Colonic mucosa (tissue), 4 donors: ENCODE measurements around the gene ELAVL1. TPM values are rescaled to one million over a fixed set of nuclear protein-coding genes. Genes with fewer than 3 reads are reported as not detected.
"Not testable (repeated sequence)": the region's sequence is repeated elsewhere in the genome, so short reads cannot be mapped to it uniquely, and the experiment has no call there.

ENCODE experiments used
- DNase-seq: peaks from one replicate; pipeline ENCODE4 v3.0.0-alpha.2; 2020
- H3K27ac ChIP-seq: fragments of 200-600 bp; one replicate; pipeline ENCODE4 v1.8.0; 2021
- H3K27me3 ChIP-seq: fragments of 200-600 bp; one replicate; pipeline ENCODE4 v1.8.0; 2021
- H3K36me3 ChIP-seq: fragments of 200-600 bp; one replicate; pipeline ENCODE4 v1.8.0; 2021
- H3K4me1 ChIP-seq: fragments of 200-600 bp; one replicate; pipeline ENCODE4 v1.8.0; 2021; ENCODE audit warnings: mild to moderate bottlenecking
- H3K4me3 ChIP-seq: fragments of 200-600 bp; one replicate; pipeline ENCODE4 v1.8.0; 2021
- H3K9ac ChIP-seq, 2 donors: one replicate each; pipeline ENCODE4 v1.7.0; 2013; ENCODE audit warnings: control low read depth in 2 of 2, low read depth in 2 of 2, low read length in 2 of 2
- H3K9me3 ChIP-seq: fragments of 200-600 bp; one replicate; pipeline ENCODE4 v1.8.0; 2021
- CTCF ChIP-seq: fragments of 200-600 bp; IDR thresholded peaks from one replicate; pipeline ENCODE4 v1.8.0; 2022; ENCODE audit warnings: antibody characterized with exemption, mild to moderate bottlenecking
- intact Hi-C: fragments of 100-400 bp; cut with DNase I; formaldehyde crosslinking; loops from one replicate; pipeline ENCODE4 v1.14.1; 2022
- total RNA-seq, 2 donors: library from RNA; stranded (reverse); fragmentation: NEBNext Ultra II Directional in 1 of 2; extraction: Animal tissue kit (Norgen Biotek cat#: 25700) in 1 of 2; gene quantifications; one replicate each; pipeline ENCODE4 v1.2.1, GENCODE V29; 2021
- donor health status: healthy.
- donor health status: DM: no; HTN: no; CAD: no.
- donor health status: DM: no; HTN: no; CAD: no.

Gene ELAVL1
- total RNA-seq, 2 donors from 2014 or later = 65.8 to 116 TPM

- no peak for TF ChIP-seq CTCF
- H3K4me1 ChIP-seq = peaks cover 14% of the 10 kb centered on the region
- H3K4me3 ChIP-seq = peak overlapping the region; percentile 49
- peak overlapping the region; percentile 72 to 73 for H3K9ac ChIP-seq
- H3K27me3 ChIP-seq = peaks cover 31% of the 10 kb centered on the region
- no peaks in the 10 kb centered on the region for H3K36me3 ChIP-seq
- H3K9me3 ChIP-seq = no peaks in the 10 kb centered on the region
- H3K27ac ChIP-seq = peak overlapping the region; percentile 80
- intact Hi-C loops = loop anchor here (10.0 kb wide), 1 partner anchor 66 kb away; no protein-coding TSS in a partner anchor
- DNase-seq = peak; percentile 100
These were observed 84.7 kb downstream of the ELAVL1 start for GRCh38 chr19:7920519-7921301.

- Histone ChIP-seq H3K4me1 (peaks cover 14% of the 10 kb centered on the region), H3K9ac (peak within 1 kb of the TSS; percentile 72 to 73), H3K9me3 (no peaks in the 10 kb centered on the region), H3K27ac (peak within 1 kb of the TSS; percentile 80), H3K27me3 (peaks cover 40% of the 10 kb centered on the region), H3K36me3 (no peaks in the 10 kb centered on the region), H3K4me3 (peak within 1 kb of the TSS; percentile 49)
- peak; percentile 97 for DNase-seq
- intact Hi-C loops = loop anchor here (10.0 kb wide), 1 partner anchor 65 kb away; no protein-coding TSS in a partner anchor
- no peak for TF ChIP-seq CTCF
These were observed 85.6 kb downstream of the ELAVL1 start, which contains the start of gene SNAPC2 for GRCh38 chr19:7919610-7920518. SNAPC2 (plus strand) TSS chr19:7920338; CDS start chr19:7920367, 29 bp downstream.

GRCh38 chr19:7918615-7919421 lies 86.6 kb downstream of the ELAVL1 start:
- DNase-seq = no peak
- no peak overlapping the region for H3K27ac ChIP-seq
- peak overlapping the region; percentile 49 for H3K4me3 ChIP-seq
- peak overlapping the region in 1 of 2 donors; percentile 73 for H3K9ac ChIP-seq
- H3K36me3 ChIP-seq = no peaks in the 10 kb centered on the region
- H3K9me3 ChIP-seq = no peaks in the 10 kb centered on the region
- peaks cover 14% of the 10 kb centered on the region for H3K4me1 ChIP-seq
- no peak for TF ChIP-seq CTCF
- H3K27me3 ChIP-seq = peaks cover 41% of the 10 kb centered on the region
- intact Hi-C loops = no loop called here

- Histone ChIP-seq H3K9ac (peak overlapping the region in 1 of 2 donors; percentile 56), H3K27me3 (peaks cover 41% of the 10 kb centered on the region), H3K4me1 (peaks cover 14% of the 10 kb centered on the region), H3K4me3 (peak overlapping the region; percentile 7)
- H3K9me3 ChIP-seq, H3K36me3 ChIP-seq, DNase-seq, H3K27ac ChIP-seq, intact Hi-C loops: not testable (repeated sequence)
These were observed 87.3 kb downstream of the ELAVL1 start for GRCh38 chr19:7918062-7918614.

- Histone ChIP-seq H3K9me3 (no peaks in the 10 kb centered on the region), H3K36me3 (no peaks in the 10 kb centered on the region), H3K27ac (no peak overlapping the region), H3K4me3 (peak overlapping the region; percentile 7), H3K4me1 (peaks cover 14% of the 10 kb centered on the region), H3K27me3 (peaks cover 41% of the 10 kb centered on the region), H3K9ac (peak overlapping the region; percentile 34 to 56)
- TF ChIP-seq CTCF = peak; percentile 32
- intact Hi-C loops = no loop called here
- no peak for DNase-seq
These were observed 88.0 kb downstream of the ELAVL1 start for GRCh38 chr19:7917267-7918061.
